HG03432 (cell line): ENCODE data around the gene PTGR3.

Source experiments
- ATAC-seq: cut with Tn5 transposase; IDR thresholded peaks from one replicate; pipeline ENCODE4 v1.9.1; 2021; ENCODE audit warnings: mild to moderate bottlenecking, moderate library complexity; ENCODE audit not compliant: unreplicated experiment

Gene PTGR3

GRCh38 chr18:75238100-75238499 lies 29.2 kb upstream of the PTGR3 start:
- ATAC-seq, result no peak

- no peak for ATAC-seq
Observed at GRCh38 chr18:75235896-75236295, 27.0 kb upstream of the PTGR3 start.

- ATAC-seq, result no peak
Observed at GRCh38 chr18:75234901-75235300, 26.0 kb upstream of the PTGR3 start.

GRCh38 chr18:75231053-75231406 lies 22.1 kb upstream of the PTGR3 start:
- no peak for ATAC-seq

GRCh38 chr18:75230163-75231052 lies 21.5 kb upstream of the PTGR3 start:
- no peak for ATAC-seq

GRCh38 chr18:75229437-75229836 lies 20.5 kb upstream of the PTGR3 start:
- no peak for ATAC-seq

GRCh38 chr18:75228967-75229366 lies 20.0 kb upstream of the PTGR3 start:
- ATAC-seq, result no peak

- no peak for ATAC-seq
Observed at GRCh38 chr18:75227535-75228296, 18.8 kb upstream of the PTGR3 start.

GRCh38 chr18:75226956-75227316 lies 18.0 kb upstream of the PTGR3 start:
- ATAC-seq, result no peak

GRCh38 chr18:75226286-75226955 lies 17.5 kb upstream of the PTGR3 start:
- no peak for ATAC-seq

GRCh38 chr18:75223687-75224347 lies 14.9 kb upstream of the PTGR3 start:
- ATAC-seq, result no peak

- no peak for ATAC-seq
Observed at GRCh38 chr18:75222407-75222806, 13.5 kb upstream of the PTGR3 start.

- no peak for ATAC-seq
Observed at GRCh38 chr18:75221897-75222296, 13.0 kb upstream of the PTGR3 start.

GRCh38 chr18:75221397-75221796 lies 12.5 kb upstream of the PTGR3 start:
- ATAC-seq, result no peak

GRCh38 chr18:75220551-75221355 lies 11.8 kb upstream of the PTGR3 start:
- ATAC-seq, result no peak

GRCh38 chr18:75219745-75220375 lies 10.9 kb upstream of the PTGR3 start:
- no peak for ATAC-seq

- no peak for ATAC-seq
Observed at GRCh38 chr18:75218065-75218923, 9.4 kb upstream of the PTGR3 start.

- no peak for ATAC-seq
Observed at GRCh38 chr18:75216911-75217689, 8.2 kb upstream of the PTGR3 start.
